IPS DF 6.9 (cell line): ENCODE results near the gene DNAJB6.

Source experiments
- DNase-seq: peaks from one replicate; pipeline ENCODE4 v3.0.0-alpha.2; 2013; ENCODE audit warnings: low read depth, low spot score
- H3K27ac ChIP-seq: one replicate; pipeline ENCODE4 v1.5.1; 2013; ENCODE audit warnings: low read length, control low read depth
- H3K27me3 ChIP-seq: 2 replicates; pipeline ENCODE4 v1.6.1; 2013; ENCODE audit warnings: mild to moderate bottlenecking, low read length; ENCODE audit not compliant: control insufficient read depth, insufficient read depth
- H3K36me3 ChIP-seq: 2 replicates; pipeline ENCODE4 v1.6.1; 2013; ENCODE audit warnings: low read length; ENCODE audit not compliant: control insufficient read depth, insufficient read depth
- H3K4me1 ChIP-seq: 2 replicates; pipeline ENCODE4 v1.6.1; 2013; ENCODE audit warnings: low read length; ENCODE audit not compliant: control insufficient read depth, insufficient read depth
- H3K4me3 ChIP-seq: 2 replicates; pipeline ENCODE4 v1.5.1; 2013; ENCODE audit warnings: mild to moderate bottlenecking, low read length
- H3K9me3 ChIP-seq: 2 replicates; pipeline ENCODE4 v1.6.1; 2013; ENCODE audit warnings: low read length, inconsistent platforms; ENCODE audit not compliant: control insufficient read depth, insufficient read depth
- WGBS: extraction: QIAGEN DNeasy Blood & Tissue Kit; methylation state at CpG from one replicate; pipeline ENCODE4 v1.1.7; 2013; ENCODE audit warnings: mixed read lengths, missing lambda C conversion rate; ENCODE audit not compliant: insufficient read length, insufficient coverage; 5-methylcytosine and 5-hydroxymethylcytosine counted together

Gene DNAJB6

GRCh38 chr7:157395206-157395605 is 58.4 kb downstream of the DNAJB6 start:
- no peak overlapping the region for H3K4me3 ChIP-seq
- peaks cover 14% of the 10 kb centered on the region for H3K36me3 ChIP-seq
- H3K27ac ChIP-seq, result no peak overlapping the region
- no peaks in the 10 kb centered on the region for H3K27me3 ChIP-seq
- DNase-seq, result no peak
- WGBS, result no CpG with 5 or more reads among the region's 2 CpGs
- H3K9me3 ChIP-seq, result no peaks in the 10 kb centered on the region
- no peaks in the 10 kb centered on the region for H3K4me1 ChIP-seq

- Histone ChIP-seq H3K4me1 (no peaks in the 10 kb centered on the region), H3K4me3 (no peak overlapping the region), H3K9me3 (no peaks in the 10 kb centered on the region), H3K27me3 (no peaks in the 10 kb centered on the region), H3K36me3 (peaks cover 8% of the 10 kb centered on the region), H3K27ac (no peak overlapping the region)
- no peak for DNase-seq
- no CpG with 5 or more reads among the region's 20 CpGs for WGBS
Measured at GRCh38 chr7:157396316-157397035, 59.7 kb downstream of the DNAJB6 start.

- Histone ChIP-seq H3K4me1 (no peaks in the 10 kb centered on the region), H3K9me3 (no peaks in the 10 kb centered on the region), H3K27me3 (no peaks in the 10 kb centered on the region), H3K4me3 (no peak overlapping the region), H3K36me3 (peaks cover 12% of the 10 kb centered on the region), H3K27ac (no peak overlapping the region)
- no peak for DNase-seq
- no CpG with 5 or more reads among the region's 31 CpGs for WGBS
Measured at GRCh38 chr7:157397036-157397720, 60.4 kb downstream of the DNAJB6 start.

- H3K4me3 ChIP-seq, result no peak overlapping the region
- peaks cover 14% of the 10 kb centered on the region for H3K36me3 ChIP-seq
- H3K27me3 ChIP-seq, result no peaks in the 10 kb centered on the region
- DNase-seq, result no peak
- H3K9me3 ChIP-seq, result no peaks in the 10 kb centered on the region
- H3K4me1 ChIP-seq, result no peaks in the 10 kb centered on the region
- no peak overlapping the region for H3K27ac ChIP-seq
- WGBS, result no CpG with 5 or more reads among the region's 23 CpGs
Measured at GRCh38 chr7:157397731-157398691, 61.2 kb downstream of the DNAJB6 start.

- H3K36me3 ChIP-seq, result peaks cover 14% of the 10 kb centered on the region
- no peaks in the 10 kb centered on the region for H3K4me1 ChIP-seq
- H3K27me3 ChIP-seq, result no peaks in the 10 kb centered on the region
- H3K27ac ChIP-seq, result no peak overlapping the region
- no peaks in the 10 kb centered on the region for H3K9me3 ChIP-seq
- DNase-seq, result no peak
- 100% methylated on average over 1 of the region's 19 CpGs for WGBS
- H3K4me3 ChIP-seq, result no peak overlapping the region
Measured at GRCh38 chr7:157399086-157399687, 62.4 kb downstream of the DNAJB6 start.

GRCh38 chr7:157400171-157400860 is 63.5 kb downstream of the DNAJB6 start:
- peaks cover 14% of the 10 kb centered on the region for H3K36me3 ChIP-seq

GRCh38 chr7:157401567-157402387 is 65.0 kb downstream of the DNAJB6 start:
- WGBS, result no CpG with 5 or more reads among the region's 29 CpGs
- Histone ChIP-seq H3K4me3 (no peak overlapping the region), H3K27me3 (no peaks in the 10 kb centered on the region), H3K27ac (no peak overlapping the region), H3K4me1 (no peaks in the 10 kb centered on the region; the same call in 1 of the 2 replicates), H3K36me3 (peaks cover 17% of the 10 kb centered on the region), H3K9me3 (no peaks in the 10 kb centered on the region)
- no peak for DNase-seq

More at GRCh38 chr7:157400171-157400860, 63.5 kb downstream of the DNAJB6 start:
- Histone ChIP-seq H3K4me1 (no peaks in the 10 kb centered on the region), H3K27me3 (no peaks in the 10 kb centered on the region), H3K4me3 (no peak overlapping the region), H3K9me3 (no peaks in the 10 kb centered on the region), H3K27ac (no peak overlapping the region)
- no peak for DNase-seq
- WGBS, result no CpG with 5 or more reads among the region's 38 CpGs

GRCh38 chr7:157402388-157402703 is 65.5 kb downstream of the DNAJB6 start:
- H3K4me1 ChIP-seq, result no peaks in the 10 kb centered on the region; the same call in 1 of the 2 replicates
- WGBS, result no CpG with 5 or more reads among the region's 12 CpGs
- DNase-seq, result no peak
- H3K9me3 ChIP-seq, result no peaks in the 10 kb centered on the region
- no peak overlapping the region for H3K4me3 ChIP-seq
- no peaks in the 10 kb centered on the region for H3K27me3 ChIP-seq
- peaks cover 20% of the 10 kb centered on the region for H3K36me3 ChIP-seq
- no peak overlapping the region for H3K27ac ChIP-seq

GRCh38 chr7:157402911-157403534 is 66.2 kb downstream of the DNAJB6 start:
- Histone ChIP-seq H3K36me3 (peaks cover 27% of the 10 kb centered on the region), H3K4me3 (no peak overlapping the region), H3K9me3 (no peaks in the 10 kb centered on the region), H3K4me1 (no peaks in the 10 kb centered on the region; the same call in 1 of the 2 replicates), H3K27me3 (no peaks in the 10 kb centered on the region), H3K27ac (no peak overlapping the region)
- no peak for DNase-seq
- WGBS, result no CpG with 5 or more reads among the region's 21 CpGs
